Measurements from ENCODE around the gene C11orf21.

DNA sequence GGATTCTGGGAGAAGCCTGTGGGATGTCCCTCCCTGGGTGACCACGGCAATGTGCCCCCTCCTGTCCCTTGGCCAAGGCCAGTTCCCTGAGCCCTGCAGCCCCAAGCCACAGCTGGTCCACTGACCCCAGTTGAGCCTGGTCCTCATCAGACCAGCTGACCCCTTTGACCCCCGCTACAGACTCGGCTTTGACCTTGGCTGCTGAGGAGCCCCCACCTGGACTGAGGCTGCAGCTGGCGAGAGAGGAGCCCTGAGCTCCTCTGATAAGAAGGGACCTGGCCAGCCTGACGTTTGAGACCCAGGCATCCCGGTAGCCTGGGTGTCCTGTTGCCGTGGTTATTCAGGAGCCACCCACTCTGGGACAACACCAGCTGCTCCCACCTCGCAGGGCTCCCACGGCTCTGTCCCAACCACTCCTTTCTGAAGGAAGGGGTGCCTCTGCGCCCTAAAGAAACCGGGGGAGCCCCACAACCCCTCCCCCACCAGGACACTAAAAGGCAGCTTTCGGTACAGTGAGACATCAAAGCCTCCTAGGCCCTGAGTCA is 34.3 kb downstream of the C11orf21 start:
- TF ChIP-seq, protein P1, sequence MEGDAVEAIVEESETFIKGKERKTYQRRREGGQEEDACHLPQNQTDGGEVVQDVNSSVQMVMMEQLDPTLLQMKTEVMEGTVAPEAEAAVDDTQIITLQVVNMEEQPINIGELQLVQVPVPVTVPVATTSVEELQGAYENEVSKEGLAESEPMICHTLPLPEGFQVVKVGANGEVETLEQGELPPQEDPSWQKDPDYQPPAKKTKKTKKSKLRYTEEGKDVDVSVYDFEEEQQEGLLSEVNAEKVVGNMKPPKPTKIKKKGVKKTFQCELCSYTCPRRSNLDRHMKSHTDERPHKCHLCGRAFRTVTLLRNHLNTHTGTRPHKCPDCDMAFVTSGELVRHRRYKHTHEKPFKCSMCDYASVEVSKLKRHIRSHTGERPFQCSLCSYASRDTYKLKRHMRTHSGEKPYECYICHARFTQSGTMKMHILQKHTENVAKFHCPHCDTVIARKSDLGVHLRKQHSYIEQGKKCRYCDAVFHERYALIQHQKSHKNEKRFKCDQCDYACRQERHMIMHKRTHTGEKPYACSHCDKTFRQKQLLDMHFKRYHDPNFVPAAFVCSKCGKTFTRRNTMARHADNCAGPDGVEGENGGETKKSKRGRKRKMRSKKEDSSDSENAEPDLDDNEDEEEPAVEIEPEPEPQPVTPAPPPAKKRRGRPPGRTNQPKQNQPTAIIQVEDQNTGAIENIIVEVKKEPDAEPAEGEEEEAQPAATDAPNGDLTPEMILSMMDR (IDR thresholded peaks at IDR 0.05) = no peak
- TF ChIP-seq POLR2A (IDR thresholded peaks at IDR 0.05) = no peak
